ENCODE data around the gene AHNAK2.
A peak's percentile ranks its signal among the peaks of the same experiment; 100 is the strongest.

Gene AHNAK2

DNA sequence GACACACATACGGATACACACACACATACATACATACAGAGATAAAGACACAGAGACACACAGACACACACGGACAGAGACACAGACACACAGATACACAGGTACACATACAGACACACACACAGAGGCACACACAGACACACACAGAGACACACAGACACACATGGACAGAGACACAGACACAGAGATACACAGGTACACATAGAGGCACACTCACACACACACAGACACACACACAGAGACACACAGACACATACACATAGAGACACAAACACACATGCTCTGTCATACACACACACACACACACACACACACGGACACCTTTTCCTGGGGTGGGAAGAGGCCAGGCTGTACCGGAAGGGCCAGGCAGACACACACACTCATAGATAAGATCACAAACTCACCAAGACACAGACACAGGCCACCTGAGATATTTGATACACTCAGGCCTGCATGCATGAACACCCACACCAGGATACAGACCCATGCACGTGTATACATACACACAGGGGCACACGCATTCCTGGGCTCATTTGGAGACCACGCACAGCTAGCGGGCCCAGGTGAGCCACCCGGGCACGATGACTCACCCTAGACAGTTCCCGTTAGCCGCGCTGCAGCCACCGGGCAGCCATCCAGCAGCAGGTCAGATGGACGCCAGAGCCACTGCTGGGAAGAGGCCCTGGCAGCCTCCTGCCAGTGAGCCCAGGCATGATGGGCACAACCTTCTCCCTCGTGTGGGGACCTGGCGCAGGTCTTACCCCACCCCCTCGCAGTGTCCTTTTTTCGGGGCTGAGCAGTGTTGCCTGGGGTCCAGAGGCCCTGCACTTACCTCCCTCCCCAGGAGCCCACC, 1.8 kb upstream of the AHNAK2 start:
- TF ChIP-seq, protein P1, sequence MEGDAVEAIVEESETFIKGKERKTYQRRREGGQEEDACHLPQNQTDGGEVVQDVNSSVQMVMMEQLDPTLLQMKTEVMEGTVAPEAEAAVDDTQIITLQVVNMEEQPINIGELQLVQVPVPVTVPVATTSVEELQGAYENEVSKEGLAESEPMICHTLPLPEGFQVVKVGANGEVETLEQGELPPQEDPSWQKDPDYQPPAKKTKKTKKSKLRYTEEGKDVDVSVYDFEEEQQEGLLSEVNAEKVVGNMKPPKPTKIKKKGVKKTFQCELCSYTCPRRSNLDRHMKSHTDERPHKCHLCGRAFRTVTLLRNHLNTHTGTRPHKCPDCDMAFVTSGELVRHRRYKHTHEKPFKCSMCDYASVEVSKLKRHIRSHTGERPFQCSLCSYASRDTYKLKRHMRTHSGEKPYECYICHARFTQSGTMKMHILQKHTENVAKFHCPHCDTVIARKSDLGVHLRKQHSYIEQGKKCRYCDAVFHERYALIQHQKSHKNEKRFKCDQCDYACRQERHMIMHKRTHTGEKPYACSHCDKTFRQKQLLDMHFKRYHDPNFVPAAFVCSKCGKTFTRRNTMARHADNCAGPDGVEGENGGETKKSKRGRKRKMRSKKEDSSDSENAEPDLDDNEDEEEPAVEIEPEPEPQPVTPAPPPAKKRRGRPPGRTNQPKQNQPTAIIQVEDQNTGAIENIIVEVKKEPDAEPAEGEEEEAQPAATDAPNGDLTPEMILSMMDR (IDR thresholded peaks at IDR 0.05) = no peak
- no peak overlapping the region for H3K27ac ChIP-seq
- peaks cover 66% of the 10 kb centered on the region for H3K27me3 ChIP-seq
- no peaks in the 10 kb centered on the region for H3K9me3 ChIP-seq
- no peak overlapping the region for H3K4me3 ChIP-seq (ENCODE audit: low read depth in 1 of 2, low read length in 1 of 2)
- no peaks in the 10 kb centered on the region for H3K36me3 ChIP-seq
- H3K4me1 ChIP-seq (ENCODE audit: control insufficient read depth in 1 of 2, insufficient read depth in 1 of 2, low read depth in 1 of 2, low read length in 1 of 2) = peaks cover 8 to 11% of the 10 kb centered on the region in 2 experiments

DNA sequence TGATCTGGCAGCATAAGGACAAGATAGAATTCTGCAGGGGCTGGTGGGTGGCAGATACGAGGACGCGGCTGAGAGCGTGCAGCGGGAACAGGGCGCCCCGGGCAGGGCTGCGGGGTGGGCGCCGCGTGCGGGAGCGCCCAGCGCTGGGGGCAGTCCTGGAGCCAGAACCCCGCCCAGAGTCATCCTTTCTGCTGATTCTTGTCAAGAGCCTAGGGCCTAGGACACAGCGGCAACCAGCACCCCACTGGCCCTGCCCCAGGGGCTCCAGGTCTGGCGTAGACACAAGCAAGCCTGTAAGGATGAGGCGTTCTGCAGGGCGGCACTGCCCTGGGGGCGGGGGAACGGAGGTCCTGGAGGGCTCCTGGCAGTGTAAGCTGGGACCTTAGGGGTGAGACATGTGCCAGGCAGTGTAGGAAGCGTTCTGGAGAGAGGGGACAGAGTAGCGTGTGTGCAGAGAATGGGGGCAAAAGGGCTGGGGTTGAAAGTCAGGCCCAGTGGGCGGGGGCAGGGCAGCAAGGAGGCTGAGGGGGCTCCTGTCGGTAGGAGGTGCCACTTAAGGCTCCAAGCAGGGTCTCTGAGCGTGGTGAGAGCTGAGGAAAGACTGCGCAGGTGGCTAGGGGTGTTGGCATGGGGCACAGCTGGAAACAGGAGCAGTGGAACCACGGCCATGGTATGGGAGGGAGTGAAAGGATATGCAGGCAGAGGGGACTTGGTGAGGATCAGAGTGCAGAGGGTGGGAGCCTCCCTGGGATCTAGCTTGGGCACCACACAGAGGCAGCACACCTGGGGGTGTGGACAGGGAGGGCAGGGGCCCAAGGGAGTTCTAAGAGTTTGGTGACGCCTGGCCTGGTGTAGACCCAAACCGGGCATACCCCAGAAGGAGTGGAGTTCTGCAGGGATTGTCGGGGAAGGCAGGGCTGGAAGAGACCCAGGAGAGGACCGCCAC, 845 bp upstream of the AHNAK2 start:
- Histone ChIP-seq H3K4me1 (ENCODE audit: control insufficient read depth in 1 of 2, insufficient read depth in 1 of 2, low read depth in 1 of 2, low read length in 1 of 2) (peaks cover 7 to 11% of the 10 kb centered on the region in 2 experiments), H3K4me3 (ENCODE audit: low read depth in 1 of 2, low read length in 1 of 2) (no peak overlapping the region), H3K27me3 (peaks cover 69% of the 10 kb centered on the region), H3K27ac (no peak overlapping the region), H3K9me3 (no peaks in the 10 kb centered on the region), H3K36me3 (no peaks in the 10 kb centered on the region)
- TF ChIP-seq, protein P1 (IDR thresholded peaks at IDR 0.05) = no peak

DNA sequence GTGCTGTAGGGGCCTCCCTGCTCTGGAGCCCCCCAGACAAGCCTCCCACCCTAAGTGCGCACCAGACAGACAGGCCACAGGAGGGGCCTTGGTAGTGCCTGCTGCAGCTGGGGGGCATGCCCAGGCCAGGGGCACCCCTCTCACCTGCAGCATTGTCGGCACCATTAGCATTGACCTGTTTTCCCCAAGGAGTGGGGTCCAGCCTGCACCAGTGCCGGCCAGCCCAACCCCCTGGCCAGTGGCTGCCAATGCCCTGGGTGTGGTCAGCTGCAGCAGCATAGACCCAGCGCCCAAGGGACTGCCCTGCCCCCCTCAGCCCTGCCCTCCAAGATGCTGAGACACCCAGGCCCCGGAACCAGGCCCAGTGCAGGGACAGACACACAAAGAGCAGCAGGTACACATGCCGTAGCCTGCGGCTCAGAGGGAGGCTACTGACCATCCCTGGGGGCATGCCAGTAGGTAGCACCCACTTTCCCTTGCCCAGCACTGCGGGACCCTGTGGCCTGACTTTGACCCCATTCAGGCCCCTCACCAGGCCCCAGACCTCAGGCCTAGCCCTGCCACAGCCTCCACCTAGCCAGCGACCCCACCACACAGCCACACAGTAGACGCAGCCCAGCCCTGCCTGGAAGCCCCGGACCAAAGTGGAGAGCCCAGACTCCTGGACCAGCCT, 1.0 kb downstream of the AHNAK2 start:
- Histone ChIP-seq H3K4me1 (ENCODE audit: control insufficient read depth in 1 of 2, insufficient read depth in 1 of 2, low read depth in 1 of 2, low read length in 1 of 2) (peaks cover 7 to 11% of the 10 kb centered on the region in 2 experiments), H3K27me3 (peaks cover 69% of the 10 kb centered on the region), H3K36me3 (no peaks in the 10 kb centered on the region), H3K9me3 (no peaks in the 10 kb centered on the region), H3K4me3 (ENCODE audit: low read depth in 1 of 2, low read length in 1 of 2) (no peak overlapping the region), H3K27ac (no peak overlapping the region)
- TF ChIP-seq, protein P1 (IDR thresholded peaks at IDR 0.05) = no peak

DNA sequence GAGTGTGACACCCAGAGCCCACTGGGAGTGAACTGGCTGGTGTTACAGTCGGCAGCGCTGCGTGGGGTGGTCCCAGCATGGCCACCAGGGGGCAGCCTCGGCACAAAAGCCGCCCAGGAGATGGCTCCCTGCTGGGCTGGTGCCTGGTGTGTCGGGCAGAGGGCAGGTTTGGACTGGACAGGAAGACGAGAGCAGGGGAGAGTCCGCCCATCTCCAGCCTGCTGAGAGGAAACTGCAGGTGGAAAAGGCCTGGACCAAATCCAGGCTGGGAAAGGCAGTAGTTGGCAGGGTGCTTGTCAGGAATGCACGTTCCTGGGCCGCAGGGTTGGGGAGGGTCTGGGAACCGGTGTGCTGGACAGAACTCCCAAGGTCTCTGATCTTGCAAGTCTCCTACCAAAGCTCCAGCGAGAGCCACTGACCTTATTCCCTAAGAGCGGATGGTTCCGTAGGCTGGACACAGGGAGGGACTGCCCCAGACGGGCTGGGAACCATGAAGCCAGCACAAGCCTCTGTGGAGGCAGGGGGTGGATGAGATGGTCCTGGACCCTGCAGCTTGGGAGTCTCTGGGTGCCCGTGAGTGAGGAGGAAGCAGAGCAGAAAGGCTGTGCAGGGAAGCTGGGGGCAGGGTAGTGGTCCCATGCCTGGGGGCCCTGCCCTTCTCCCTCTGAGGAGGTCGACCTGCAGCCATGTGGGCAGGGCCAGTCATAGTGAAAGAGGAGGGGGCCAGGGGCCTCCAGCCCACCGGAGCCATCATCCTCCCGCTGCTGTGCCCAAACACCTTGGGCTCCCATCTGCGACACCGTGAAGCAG, 1.8 kb downstream of the AHNAK2 start:
- H3K9me3 ChIP-seq = no peaks in the 10 kb centered on the region
- no peak overlapping the region for H3K27ac ChIP-seq
- TF ChIP-seq, protein P1 (IDR thresholded peaks at IDR 0.05) = peak; percentile 91
- peaks cover 7 to 11% of the 10 kb centered on the region in 2 experiments for H3K4me1 ChIP-seq (ENCODE audit: control insufficient read depth in 1 of 2, insufficient read depth in 1 of 2, low read depth in 1 of 2, low read length in 1 of 2)
- H3K27me3 ChIP-seq = peaks cover 65% of the 10 kb centered on the region
- H3K36me3 ChIP-seq = no peaks in the 10 kb centered on the region
- H3K4me3 ChIP-seq (ENCODE audit: low read depth in 1 of 2, low read length in 1 of 2) = no peak overlapping the region
